Tibial nerve (tissue), 4 donors: ENCODE results near the gene SMR3A.

Experiments
- EP300 ChIP-seq, 2 donors: sonication (generic); formaldehyde crosslinking; IDR thresholded peaks; one replicate each; pipeline ENCODE4 v1.6.1; 2017; ENCODE audit warnings: antibody characterized with exemption in 2 of 2, mild to moderate bottlenecking in 1 of 2
- TF ChIP-seq, protein P1 (sequence below), 5 experiments: fragments of 200-600 bp in 3 of 5; fragments of 450-650 bp in 2 of 5; sonication (generic) in 3 of 5; IDR thresholded peaks; one replicate each; pipeline ENCODE4 v1.5.1; 2016 to 2019; ENCODE audit warnings: antibody characterized with exemption in 5 of 5, mild to moderate bottlenecking in 3 of 5, moderate library complexity in 2 of 5

DNA sequence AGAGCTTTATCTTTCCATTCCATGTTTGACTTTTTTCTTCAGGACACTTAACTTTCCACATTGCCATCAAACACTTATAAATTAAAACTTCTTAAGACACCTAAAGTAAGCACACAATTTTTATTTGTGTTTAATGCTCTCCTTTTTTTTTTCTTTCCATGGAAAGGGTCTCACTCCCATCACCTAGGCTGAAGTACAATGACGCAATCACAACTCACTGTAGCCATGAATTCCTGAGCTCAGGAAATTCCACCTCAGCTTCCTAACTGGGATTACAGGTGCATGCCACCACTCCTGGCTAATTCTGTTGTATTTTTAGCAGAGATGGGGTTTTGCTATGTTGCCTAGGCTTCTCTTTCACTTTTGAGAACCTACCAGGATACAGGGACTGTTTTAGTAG, 7.3 kb downstream of the SMR3A start:
- TF ChIP-seq EP300 (IDR thresholded peaks at IDR 0.05) = no peak
- TF ChIP-seq, protein P1, sequence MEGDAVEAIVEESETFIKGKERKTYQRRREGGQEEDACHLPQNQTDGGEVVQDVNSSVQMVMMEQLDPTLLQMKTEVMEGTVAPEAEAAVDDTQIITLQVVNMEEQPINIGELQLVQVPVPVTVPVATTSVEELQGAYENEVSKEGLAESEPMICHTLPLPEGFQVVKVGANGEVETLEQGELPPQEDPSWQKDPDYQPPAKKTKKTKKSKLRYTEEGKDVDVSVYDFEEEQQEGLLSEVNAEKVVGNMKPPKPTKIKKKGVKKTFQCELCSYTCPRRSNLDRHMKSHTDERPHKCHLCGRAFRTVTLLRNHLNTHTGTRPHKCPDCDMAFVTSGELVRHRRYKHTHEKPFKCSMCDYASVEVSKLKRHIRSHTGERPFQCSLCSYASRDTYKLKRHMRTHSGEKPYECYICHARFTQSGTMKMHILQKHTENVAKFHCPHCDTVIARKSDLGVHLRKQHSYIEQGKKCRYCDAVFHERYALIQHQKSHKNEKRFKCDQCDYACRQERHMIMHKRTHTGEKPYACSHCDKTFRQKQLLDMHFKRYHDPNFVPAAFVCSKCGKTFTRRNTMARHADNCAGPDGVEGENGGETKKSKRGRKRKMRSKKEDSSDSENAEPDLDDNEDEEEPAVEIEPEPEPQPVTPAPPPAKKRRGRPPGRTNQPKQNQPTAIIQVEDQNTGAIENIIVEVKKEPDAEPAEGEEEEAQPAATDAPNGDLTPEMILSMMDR (IDR thresholded peaks at IDR 0.05) = no peak
